SH-SY5Y (cell line): ENCODE data around the gene CST8.

Source experiments
- GATA2 ChIP-seq: IDR thresholded peaks from 2 replicates; pipeline ENCODE4 v1.6.1; 2011; ENCODE audit warnings: mild to moderate bottlenecking, low read depth, low read length
- GATA3 ChIP-seq: IDR thresholded peaks from 2 replicates; pipeline ENCODE4 v1.6.1; 2011; ENCODE audit warnings: low read depth, mild to moderate bottlenecking, low read length, moderate library complexity

GRCh38 chr20:23461180-23461579 lies 29.7 kb upstream of the CST8 start:
- TF ChIP-seq GATA3 (no peak), GATA2 (no peak)
